Thyroid gland (tissue), 4 donors: ENCODE data around the gene TANC1. TPM values are rescaled to one million over a fixed set of nuclear protein-coding genes. Genes with fewer than 3 reads are reported as not detected.

Experiments used
- DNase-seq, 2 donors: peaks; one replicate each; pipeline ENCODE4 v3.0.0-alpha.2; 2019
- H3K27ac ChIP-seq, 3 donors: fragments of 200-600 bp; sonication (generic); 1 replicate in 2 of 3; 2 replicates in 1 of 3; pipeline ENCODE4 v1.5.1; 2016 to 2019; ENCODE audit warnings: mild to moderate bottlenecking in 1 of 3, moderate library complexity in 1 of 3
- H3K27me3 ChIP-seq: fragments of 200-600 bp; sonication (generic); one replicate; pipeline ENCODE4 v1.5.1; 2019
- H3K36me3 ChIP-seq, 2 donors: fragments of 200-600 bp; sonication (generic); one replicate each; pipeline ENCODE4 v1.5.1; 2016 to 2019
- H3K4me1 ChIP-seq, 2 donors: fragments of 200-600 bp; sonication (generic); one replicate each; pipeline ENCODE4 v1.5.1; 2017 to 2019
- H3K4me3 ChIP-seq, 3 donors: fragments of 200-600 bp; sonication (generic); replicated peaks in 1 of 3; 1 replicate in 2 of 3; 2 replicates in 1 of 3; pipeline ENCODE4 v1.5.1; 2016; ENCODE audit warnings: mild to moderate bottlenecking in 1 of 3
- H3K9me3 ChIP-seq: fragments of 200-600 bp; sonication (generic); one replicate; pipeline ENCODE4 v1.5.1; 2017
- CTCF ChIP-seq, 6 experiments: fragments of 200-600 bp in 3 of 6; fragments of 450-650 bp in 3 of 6; sonication (generic) in 3 of 6; IDR thresholded peaks; one replicate each; pipeline ENCODE4 v1.5.1; 2016 to 2019; ENCODE audit warnings: antibody characterized with exemption in 6 of 6, mild to moderate bottlenecking in 2 of 6, inconsistent platforms in 1 of 6, moderate library complexity in 1 of 6
- POLR2A ChIP-seq, 2 donors: fragments of 450-650 bp; IDR thresholded peaks; one replicate each; pipeline ENCODE4 v1.6.1; 2017; ENCODE audit warnings: antibody characterized with exemption in 2 of 2, mild to moderate bottlenecking in 2 of 2, moderate library complexity in 1 of 2
- WGBS, 2 donors: methylation state at CpG; one replicate each; pipeline ENCODE4 v1.1.5; 2017; 5-methylcytosine and 5-hydroxymethylcytosine counted together
- intact Hi-C: fragments of 100-400 bp; cut with DNase I; formaldehyde crosslinking; loops from one replicate; pipeline ENCODE4 v1.15.1; 2023
- total RNA-seq, 4 donors: library from RNA; depleted of rRNA; stranded (reverse); fragments of >200 nt; gene quantifications; one replicate each; pipeline ENCODE4 v1.2.3, GENCODE V29; 2016

The TANC1 gene
- total RNA-seq, 4 donors from 2014 or later = 51.1 to 93.8 (median 63.6) TPM

- 96 to 98% methylated on average over 3 of the region's 3 CpGs for WGBS, 2 donors
- H3K27me3 ChIP-seq = no peaks in the 10 kb centered on the region
- no peak for DNase-seq
- TF ChIP-seq POLR2A (IDR thresholded peaks at IDR 0.05) (no peak), CTCF (IDR thresholded peaks at IDR 0.05) (no peak)
- H3K4me1 ChIP-seq = peaks cover 27 to 52% of the 10 kb centered on the region in 2 donors
- no peaks in the 10 kb centered on the region for H3K9me3 ChIP-seq
- H3K36me3 ChIP-seq = no peaks in the 10 kb centered on the region
- no peak overlapping the region for H3K4me3 ChIP-seq
- no peak overlapping the region for H3K27ac ChIP-seq
- intact Hi-C loops = no loop called here
Measured at GRCh38 chr2:159051133-159051532, 82.7 kb downstream of the TANC1 start.

- intact Hi-C loops = no loop called here
- WGBS, 2 donors = 81 to 84% methylated on average over 4 to 5 of the region's 5 CpGs
- no peak for DNase-seq
Measured at GRCh38 chr2:159051661-159052060, 83.2 kb downstream of the TANC1 start.

GRCh38 chr2:159052157-159052601, 83.7 kb downstream of the TANC1 start:
- H3K4me1 ChIP-seq = peaks cover 22 to 43% of the 10 kb centered on the region in 2 donors
- no peak for DNase-seq
- WGBS, 2 donors = 76 to 91% methylated on average over 5 of the region's 5 CpGs
- no peaks in the 10 kb centered on the region for H3K36me3 ChIP-seq
- intact Hi-C loops = no loop called here
- no peaks in the 10 kb centered on the region for H3K9me3 ChIP-seq
- TF ChIP-seq CTCF (IDR thresholded peaks at IDR 0.05) (no peak), POLR2A (IDR thresholded peaks at IDR 0.05) (no peak)
- no peaks in the 10 kb centered on the region for H3K27me3 ChIP-seq
- no peak overlapping the region for H3K4me3 ChIP-seq
- H3K27ac ChIP-seq = no peak overlapping the region

More at GRCh38 chr2:159051661-159052060, 83.2 kb downstream of the TANC1 start:
- H3K27ac ChIP-seq = no peak overlapping the region
- peaks cover 27 to 49% of the 10 kb centered on the region in 2 donors for H3K4me1 ChIP-seq
- no peaks in the 10 kb centered on the region for H3K36me3 ChIP-seq
- no peak overlapping the region for H3K4me3 ChIP-seq
- H3K27me3 ChIP-seq = no peaks in the 10 kb centered on the region
- no peaks in the 10 kb centered on the region for H3K9me3 ChIP-seq
- TF ChIP-seq POLR2A (IDR thresholded peaks at IDR 0.05) (no peak), CTCF (IDR thresholded peaks at IDR 0.05) (no peak)

GRCh38 chr2:159053161-159054031, 85.0 kb downstream of the TANC1 start:
- no peaks in the 10 kb centered on the region for H3K36me3 ChIP-seq
- TF ChIP-seq CTCF (IDR thresholded peaks at IDR 0.05) (no peak), POLR2A (IDR thresholded peaks at IDR 0.05) (no peak)
- H3K4me1 ChIP-seq = peaks cover 11 to 32% of the 10 kb centered on the region in 2 donors
- H3K9me3 ChIP-seq = no peaks in the 10 kb centered on the region
- DNase-seq = no peak
- intact Hi-C loops = no loop called here
- H3K27me3 ChIP-seq = no peaks in the 10 kb centered on the region
- WGBS, 2 donors = 64 to 75% methylated on average over 3 of the region's 3 CpGs
- no peak overlapping the region for H3K4me3 ChIP-seq
- no peak overlapping the region for H3K27ac ChIP-seq

- 70 to 72% methylated on average over 3 of the region's 3 CpGs for WGBS, 2 donors
- no peak for TF ChIP-seq CTCF (IDR thresholded peaks at IDR 0.05)
- no peak for TF ChIP-seq POLR2A (IDR thresholded peaks at IDR 0.05)
- intact Hi-C loops = no loop called here
- Histone ChIP-seq H3K9me3 (no peaks in the 10 kb centered on the region), H3K36me3 (no peaks in the 10 kb centered on the region), H3K27ac (no peak overlapping the region), H3K4me1 (peaks cover 11 to 32% of the 10 kb centered on the region in 2 donors), H3K4me3 (no peak overlapping the region), H3K27me3 (no peaks in the 10 kb centered on the region)
- no peak for DNase-seq
Measured at GRCh38 chr2:159054032-159054334, 85.5 kb downstream of the TANC1 start.
